ENCODE results near the gene GTSE1.

- TF ChIP-seq TAF1 (IDR thresholded peaks at IDR 0.05; ENCODE audit: low read depth, low read length) (no peak), POLR2A (IDR thresholded peaks at IDR 0.05; ENCODE audit: low read depth, low read length) (no peak)
These were observed 42.0 kb downstream of the GTSE1 start for GRCh38 chr22:46338636-46339035.
